AG10803 (cell line): Measurements from ENCODE around the gene HIPK3.

Experiments
- DNase-seq: peaks from one replicate; pipeline ENCODE4 v3.0.0; 2010; ENCODE audit warnings: low read depth
- H3K4me3 ChIP-seq: 2 replicates; pipeline ENCODE4 v1.5.1; 2011; ENCODE audit warnings: mild to moderate bottlenecking, low read length, control low read depth
- CTCF ChIP-seq: conservative IDR thresholded peaks from 2 replicates; pipeline ENCODE4 v1.5.1; 2011; ENCODE audit warnings: mild to moderate bottlenecking, low read length, control low read depth, inconsistent platforms

HIPK3 gene

GRCh38 chr11:33307984-33308383 is 50.8 kb downstream of the HIPK3 start:
- H3K4me3 ChIP-seq: no peak overlapping the region
- TF ChIP-seq CTCF: no peak
- no peak for DNase-seq

DNA sequence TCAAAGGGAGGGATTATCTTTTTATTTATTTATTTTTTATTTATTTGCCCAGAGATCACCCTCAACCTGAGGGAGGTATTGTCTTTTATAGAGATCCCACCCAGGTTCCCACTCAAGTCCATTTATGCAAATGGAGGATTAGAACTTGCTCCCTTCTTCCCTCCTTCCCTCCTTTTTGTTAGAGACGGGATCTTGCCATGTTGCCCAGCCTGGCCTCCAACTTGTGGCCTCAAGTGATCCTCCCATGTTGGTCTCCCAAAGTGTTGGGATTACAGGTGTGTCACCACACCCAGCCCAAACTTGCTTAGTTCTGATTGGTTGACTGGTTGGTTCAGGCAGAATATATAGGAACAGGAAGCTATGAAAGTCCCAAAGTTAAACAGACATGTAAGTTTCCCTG is 51.9 kb downstream of the HIPK3 start:
- TF ChIP-seq CTCF: no peak
- no peak overlapping the region for H3K4me3 ChIP-seq
- no peak for DNase-seq

- no peak for TF ChIP-seq CTCF
- no peak overlapping the region for H3K4me3 ChIP-seq
- no peak for DNase-seq
These were observed 53.7 kb downstream of the HIPK3 start for GRCh38 chr11:33310720-33311500.

- DNase-seq: no peak
- TF ChIP-seq CTCF: no peak
These were observed 54.5 kb downstream of the HIPK3 start for GRCh38 chr11:33311680-33312079.

DNA sequence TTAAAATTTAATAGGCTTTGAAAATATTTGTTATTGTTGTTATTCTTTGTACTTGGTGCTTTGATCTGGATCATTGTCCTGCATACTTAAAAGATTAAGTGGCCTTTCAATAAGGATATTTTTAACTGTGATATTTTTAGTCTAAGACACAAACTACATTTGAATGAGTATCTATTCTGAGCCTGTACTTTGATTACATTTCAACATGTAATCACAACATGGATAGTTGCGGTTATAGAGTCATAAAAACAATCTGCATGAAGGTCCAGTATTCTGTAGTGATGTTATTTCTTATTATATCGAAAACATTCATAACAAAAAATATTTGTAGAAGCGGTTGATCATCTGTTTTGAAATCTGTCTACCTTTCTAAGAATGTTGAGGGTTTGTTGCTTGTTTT is 58.6 kb downstream of the HIPK3 start:
- peak; percentile 24 for DNase-seq
- no peak for TF ChIP-seq CTCF
- no peak overlapping the region for H3K4me3 ChIP-seq

More at GRCh38 chr11:33311680-33312079, 54.5 kb downstream of the HIPK3 start:
- H3K4me3 ChIP-seq: no peak overlapping the region

DNA sequence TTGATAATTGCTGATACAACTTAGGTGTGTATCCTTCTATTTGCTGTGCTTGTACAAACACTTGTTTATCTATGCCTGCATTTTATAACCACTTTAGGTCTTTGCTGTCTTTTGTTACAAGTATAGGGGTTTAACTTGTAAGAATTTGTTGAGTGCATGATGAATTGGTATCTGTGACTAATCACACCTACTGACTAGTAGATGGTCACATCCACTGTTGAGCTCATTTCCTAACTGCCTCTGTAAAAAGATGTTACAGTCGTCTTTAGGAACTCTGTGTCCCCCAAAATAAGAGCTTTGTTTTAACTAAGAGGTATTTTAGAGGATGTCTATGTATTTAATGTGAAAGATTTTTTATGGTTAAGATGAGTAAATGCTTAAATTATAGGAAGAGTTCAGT is 60.5 kb downstream of the HIPK3 start:
- no peak for TF ChIP-seq CTCF
- no peak overlapping the region for H3K4me3 ChIP-seq
- peak; percentile 18 for DNase-seq
